Calu3 (cell line): ENCODE measurements around the gene MAP1LC3B. TPM values are rescaled to one million over a fixed set of nuclear protein-coding genes. Genes with fewer than 3 reads are reported as not detected.

Experiments used
- BruUV-seq: library from RNA; stranded (reverse); fragments of 400-500 nt; replicated peaks from 2 replicates; lab custom pipeline; 2021; lab: Mats Ljungman, UMichigan
- CTCF ChIA-PET: fragments of 300-600 bp; sonication (Branson Sonifier 250); formaldehyde crosslinking; loops from one replicate; lab custom pipeline; 2022; ENCODE audit warnings: antibody characterized with exemption; lab: Charles Lee
- DNase-seq: peaks from one replicate; pipeline ENCODE4 v3.0.0; 2022
- H3K27ac Mint-ChIP-seq: one replicate; pipeline ENCODE4 v1.8.0; 2022; ENCODE audit warnings: mixed read lengths; ENCODE audit not compliant: unreplicated experiment
- H3K27me3 Mint-ChIP-seq: one replicate; pipeline ENCODE4 v1.8.0; 2022; ENCODE audit warnings: mixed read lengths; ENCODE audit not compliant: unreplicated experiment
- H3K36me3 Mint-ChIP-seq: one replicate; pipeline ENCODE4 v1.8.0; 2022; ENCODE audit warnings: mild to moderate bottlenecking, moderate library complexity, mixed read lengths; ENCODE audit not compliant: insufficient read depth, unreplicated experiment
- H3K4me1 Mint-ChIP-seq: one replicate; pipeline ENCODE4 v1.8.0; 2022; ENCODE audit warnings: mild to moderate bottlenecking, low read depth, mixed read lengths; ENCODE audit not compliant: unreplicated experiment
- H3K4me3 Mint-ChIP-seq: one replicate; pipeline ENCODE4 v1.8.0; 2022; ENCODE audit warnings: mild to moderate bottlenecking, low read depth, moderate library complexity, mixed read lengths; ENCODE audit not compliant: unreplicated experiment
- H3K9me3 Mint-ChIP-seq: one replicate; pipeline ENCODE4 v1.8.0; 2022; ENCODE audit warnings: low read depth, mixed read lengths; ENCODE audit not compliant: unreplicated experiment
- CTCF ChIP-seq: fragments of 200-600 bp; IDR thresholded peaks from one replicate; pipeline ENCODE4 v1.8.0; 2022; ENCODE audit warnings: antibody characterized with exemption; ENCODE audit not compliant: unreplicated experiment
- intact Hi-C: fragments of 100-400 bp; cut with micrococcal nuclease; formaldehyde crosslinking; loops from one replicate; pipeline ENCODE4 v1.10.0; 2022; ENCODE audit not compliant: unreplicated experiment
- total RNA-seq: library from RNA; stranded (reverse); gene quantifications from 2 replicates; pipeline ENCODE4 v1.2.3, GENCODE V29; 2022

Gene MAP1LC3B
- total RNA-seq, 1 experiment from 2014 or later, result 71.5 TPM

- intact Hi-C loops, result no loop called here
- no peaks in the 10 kb centered on the region for H3K4me1 Mint-ChIP-seq
- H3K27ac Mint-ChIP-seq, result no peak overlapping the region
- H3K9me3 Mint-ChIP-seq, result no peaks in the 10 kb centered on the region
- H3K36me3 Mint-ChIP-seq, result peaks cover 21% of the 10 kb centered on the region
- no peak for TF ChIP-seq CTCF
- CTCF ChIA-PET, result no interaction called here
- no peak overlapping the region for H3K4me3 Mint-ChIP-seq
- no TSS peak for BruUV-seq
- no peak for DNase-seq
- no peaks in the 10 kb centered on the region for H3K27me3 Mint-ChIP-seq
These were observed 40.8 kb upstream of the MAP1LC3B start for GRCh38 chr16:87351320-87351698.

DNA sequence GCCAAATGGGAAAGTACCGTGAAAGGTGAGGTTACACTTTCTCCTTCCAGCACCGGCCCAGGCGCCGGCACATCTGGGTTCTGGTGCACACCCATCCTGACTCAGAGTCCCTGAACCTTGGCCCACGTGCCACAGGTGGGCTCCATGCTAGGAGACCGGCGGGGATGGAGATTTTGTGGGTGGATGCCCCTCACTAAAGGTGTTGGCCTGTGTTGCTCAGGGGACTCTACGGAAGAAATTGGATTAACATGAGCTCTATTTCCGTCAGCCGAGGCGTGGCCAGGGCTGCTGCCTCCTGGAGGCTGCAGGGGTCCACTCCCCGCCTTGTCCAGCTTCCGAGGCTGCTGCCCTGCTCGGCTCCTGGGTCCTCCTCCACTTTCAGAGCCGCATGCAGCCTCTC is 39.3 kb upstream of the MAP1LC3B start:
- Mint-ChIP-seq H3K9me3 (no peaks in the 10 kb centered on the region), H3K4me3 (no peak overlapping the region), H3K27ac (no peak overlapping the region), H3K36me3 (peaks cover 17% of the 10 kb centered on the region), H3K4me1 (no peaks in the 10 kb centered on the region), H3K27me3 (no peaks in the 10 kb centered on the region)
- no peak for DNase-seq
- no TSS peak for BruUV-seq
- TF ChIP-seq CTCF, result no peak
- intact Hi-C loops, result no loop called here
- CTCF ChIA-PET, result no interaction called here

DNA sequence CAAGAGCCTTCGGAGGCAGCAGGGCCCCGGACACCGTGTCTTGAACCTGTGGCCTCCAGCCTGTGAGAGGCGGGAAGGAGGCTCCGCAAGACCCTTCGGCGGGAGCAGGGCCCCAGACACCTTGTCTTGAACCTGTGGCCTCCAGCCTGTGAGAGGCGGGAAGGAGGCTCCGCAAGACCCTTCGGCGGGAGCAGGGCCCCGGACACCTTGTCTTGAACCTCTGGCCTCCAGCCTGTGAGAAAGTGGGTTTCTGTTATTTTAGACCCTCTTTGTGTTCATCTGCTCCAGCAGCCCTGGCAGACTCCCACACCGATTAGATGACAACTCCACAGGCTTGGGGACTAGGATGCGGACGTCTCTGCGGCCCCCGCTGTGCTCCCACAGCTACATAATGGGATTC is 38.5 kb upstream of the MAP1LC3B start:
- Mint-ChIP-seq H3K27me3 (no peaks in the 10 kb centered on the region), H3K4me3 (no peak overlapping the region), H3K4me1 (no peaks in the 10 kb centered on the region), H3K9me3 (no peaks in the 10 kb centered on the region), H3K36me3 (peaks cover 9% of the 10 kb centered on the region), H3K27ac (no peak overlapping the region)
- no peak for TF ChIP-seq CTCF
- intact Hi-C loops, result no loop called here
- no peak for DNase-seq
- CTCF ChIA-PET, result no interaction called here
- no TSS peak for BruUV-seq

- no peak overlapping the region for H3K4me3 Mint-ChIP-seq
- H3K36me3 Mint-ChIP-seq, result peaks cover 6% of the 10 kb centered on the region
- no TSS peak for BruUV-seq
- no peak for DNase-seq
- no peaks in the 10 kb centered on the region for H3K27me3 Mint-ChIP-seq
- no peaks in the 10 kb centered on the region for H3K4me1 Mint-ChIP-seq
- intact Hi-C loops, result no loop called here
- no peaks in the 10 kb centered on the region for H3K9me3 Mint-ChIP-seq
- TF ChIP-seq CTCF, result no peak
- no peak overlapping the region for H3K27ac Mint-ChIP-seq
- CTCF ChIA-PET, result interaction anchor here (0.6 kb wide), 1 partner anchor 38 kb away, joined by 4 read pairs; no protein-coding TSS in a partner anchor
These were observed 35.7 kb upstream of the MAP1LC3B start for GRCh38 chr16:87356491-87356853.
